ENCODE results near the gene CIDEA.

DNA sequence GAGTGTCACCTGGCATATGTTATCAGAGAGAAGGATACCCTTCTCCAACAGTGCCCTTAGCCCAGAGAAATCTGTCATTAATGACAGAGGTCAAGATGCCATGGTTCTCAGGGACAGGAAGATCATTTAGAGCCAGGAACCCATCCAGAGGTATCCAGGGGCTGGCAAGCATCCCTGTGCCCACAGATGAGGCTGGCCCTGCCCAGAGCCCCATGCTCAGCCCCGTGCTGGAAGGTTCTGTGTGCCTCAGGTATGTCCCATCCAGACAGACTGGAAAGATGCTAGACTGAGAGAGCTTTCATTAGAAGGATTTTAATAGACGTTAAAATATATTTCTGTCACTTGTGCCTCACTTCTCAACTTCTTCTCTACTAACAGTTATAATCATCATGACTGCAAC, 45.7 kb downstream of the CIDEA start:
- TF ChIP-seq, protein P1, sequence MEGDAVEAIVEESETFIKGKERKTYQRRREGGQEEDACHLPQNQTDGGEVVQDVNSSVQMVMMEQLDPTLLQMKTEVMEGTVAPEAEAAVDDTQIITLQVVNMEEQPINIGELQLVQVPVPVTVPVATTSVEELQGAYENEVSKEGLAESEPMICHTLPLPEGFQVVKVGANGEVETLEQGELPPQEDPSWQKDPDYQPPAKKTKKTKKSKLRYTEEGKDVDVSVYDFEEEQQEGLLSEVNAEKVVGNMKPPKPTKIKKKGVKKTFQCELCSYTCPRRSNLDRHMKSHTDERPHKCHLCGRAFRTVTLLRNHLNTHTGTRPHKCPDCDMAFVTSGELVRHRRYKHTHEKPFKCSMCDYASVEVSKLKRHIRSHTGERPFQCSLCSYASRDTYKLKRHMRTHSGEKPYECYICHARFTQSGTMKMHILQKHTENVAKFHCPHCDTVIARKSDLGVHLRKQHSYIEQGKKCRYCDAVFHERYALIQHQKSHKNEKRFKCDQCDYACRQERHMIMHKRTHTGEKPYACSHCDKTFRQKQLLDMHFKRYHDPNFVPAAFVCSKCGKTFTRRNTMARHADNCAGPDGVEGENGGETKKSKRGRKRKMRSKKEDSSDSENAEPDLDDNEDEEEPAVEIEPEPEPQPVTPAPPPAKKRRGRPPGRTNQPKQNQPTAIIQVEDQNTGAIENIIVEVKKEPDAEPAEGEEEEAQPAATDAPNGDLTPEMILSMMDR (IDR thresholded peaks at IDR 0.05; ENCODE audit: low read depth, low read length) = no peak
- no peak for TF ChIP-seq EZH2phosphoT487 (IDR thresholded peaks at IDR 0.05; ENCODE audit: low read depth)

All from OCI-LY3 (cell line).